A549 (cell line): ENCODE results near the gene PRR14L. TPM values are rescaled to one million over a fixed set of nuclear protein-coding genes. Genes with fewer than 3 reads are reported as not detected.

ENCODE experiments used
- ATAC-seq, 2 experiments: fragments of 200-7000 bp in 1 of 2; fragments of >200 bp in 1 of 2; cut with Nextera tagmentation in 1 of 2; cut with Tn5 transposase in 1 of 2; 3 replicates each; pipeline versions ENCODE4 v1.8.0 to v1.9.1; 2018 to 2020; ENCODE audit warnings: mild to moderate bottlenecking in 1 of 2, moderate library complexity in 1 of 2
- CTCF ChIA-PET: fragments of 300-600 bp; sonication (Branson Sonifier 250); formaldehyde crosslinking; extraction: SDS; loops from one replicate; lab custom pipeline; 2021; ENCODE audit warnings: antibody characterized with exemption, inconsistent platforms; lab: Yijun Ruan, JAX
- POLR2A ChIA-PET: fragments of 350-600 bp; formaldehyde crosslinking; extraction: SDS; loops from one replicate; lab custom pipeline; 2021; ENCODE audit warnings: antibody characterized with exemption, inconsistent platforms; lab: Yijun Ruan, JAX
- DNase-seq, 2 experiments: peaks; one replicate each; pipeline versions ENCODE4 v3.0.0 to v3.0.0-alpha.2; 2011 to 2016; ENCODE audit warnings: low read depth in 1 of 2, low spot score in 1 of 2
- FAIRE-seq: peaks from 2 replicates; lab custom pipeline; 2011; peaks lifted over from hg19 to GRCh38; lab: Jason Lieb, UNC
- H3K27ac ChIP-seq, 2 experiments: fragments of >200 bp; sonication (Bioruptor Twin); formaldehyde crosslinking; 3 replicates each; pipeline ENCODE4 v1.5.1; 2016 to 2017
- H3K4me1 ChIP-seq: fragments of >200 bp; sonication (Bioruptor Twin); formaldehyde crosslinking; 3 replicates; pipeline ENCODE4 v1.6.1; 2016
- H3K4me2 ChIP-seq: fragments of >200 bp; sonication (Bioruptor Twin); formaldehyde crosslinking; 3 replicates; pipeline ENCODE4 v1.6.1; 2016
- H3K4me3 ChIP-seq: fragments of >200 bp; sonication (Bioruptor Twin); formaldehyde crosslinking; 3 replicates; pipeline ENCODE4 v1.5.1; 2016
- H3K9me3 ChIP-seq: fragments of >200 bp; sonication (Bioruptor Twin); formaldehyde crosslinking; 3 replicates; pipeline ENCODE4 v1.6.1; 2016
- ATOH8 ChIP-seq: fragments of 250-450 bp; sonication (Bioruptor Pico); IDR thresholded peaks from 2 replicates; pipeline ENCODE4 v1.5.0; 2020; ENCODE audit warnings: low read depth, mild to moderate bottlenecking, moderate library complexity
- BHLHE40 ChIP-seq: IDR thresholded peaks from 2 replicates; pipeline ENCODE4 v1.6.1; 2012; ENCODE audit warnings: low read depth, low read length, inconsistent platforms
- CBX2 ChIP-seq: fragments of 200-600 bp; sonication (generic); IDR thresholded peaks from 2 replicates; pipeline ENCODE4 v1.6.1; 2016; ENCODE audit warnings: low read depth, mild to moderate bottlenecking, borderline replicate concordance
- CHD4 ChIP-seq: fragments of 200-600 bp; sonication (generic); IDR thresholded peaks from 2 replicates; pipeline ENCODE4 v1.6.1; 2016; ENCODE audit warnings: antibody characterized with exemption, mild to moderate bottlenecking, borderline replicate concordance
- ELK1 ChIP-seq: fragments of 150-350 bp; IDR thresholded peaks from 2 replicates; pipeline ENCODE4 v1.6.1; 2014; ENCODE audit warnings: low read depth, mild to moderate bottlenecking, low read length
- EP300 ChIP-seq, 2 experiments: fragments of >200 bp; sonication (Bioruptor Twin); formaldehyde crosslinking; IDR thresholded peaks; 2 replicates in 1 of 2; 3 replicates in 1 of 2; pipeline ENCODE4 v1.6.1; 2016 to 2017
- FOXS1 ChIP-seq: fragments of 250-450 bp; sonication (Bioruptor Pico); IDR thresholded peaks from 2 replicates; pipeline ENCODE4 v1.5.0; 2020; ENCODE audit warnings: mild to moderate bottlenecking, moderate library complexity
- HES2 ChIP-seq: fragments of >200 bp; sonication (Bioruptor Twin); formaldehyde crosslinking; IDR thresholded peaks from 2 replicates; pipeline ENCODE4 v1.6.1; 2016
- JUN ChIP-seq, 2 experiments: fragments of >200 bp; sonication (Bioruptor Twin); formaldehyde crosslinking; IDR thresholded peaks; 2 replicates in 1 of 2; 3 replicates in 1 of 2; pipeline ENCODE4 v1.6.1; 2016 to 2017
- JUNB ChIP-seq: fragments of >200 bp; sonication (Bioruptor Twin); formaldehyde crosslinking; IDR thresholded peaks from 2 replicates; pipeline ENCODE4 v1.6.1; 2016
- NPAS2 ChIP-seq: fragments of 250-450 bp; sonication (Bioruptor Pico); IDR thresholded peaks from 2 replicates; pipeline ENCODE4 v1.8.0; 2022; ENCODE audit warnings: mild to moderate bottlenecking, moderate library complexity, borderline replicate concordance
- PHF8 ChIP-seq: fragments of 200-600 bp; sonication (generic); IDR thresholded peaks from 2 replicates; pipeline ENCODE4 v1.6.1; 2016; ENCODE audit warnings: low read depth, mild to moderate bottlenecking, antibody characterized with exemption, moderate library complexity, borderline replicate concordance
- POLR2AphosphoS2 ChIP-seq: conservative IDR thresholded peaks from 2 replicates; pipeline ENCODE4 v1.6.1; 2012; ENCODE audit warnings: low read length, improper control_type of control experiment, inconsistent platforms
- RARB ChIP-seq: fragments of 250-450 bp; sonication (Bioruptor Pico); IDR thresholded peaks from 2 replicates; pipeline ENCODE4 v1.8.0; 2021; ENCODE audit warnings: mild to moderate bottlenecking, moderate library complexity
- RFX5 ChIP-seq: fragments of 450-650 bp; IDR thresholded peaks from 2 replicates; pipeline ENCODE4 v1.7.1; 2014; ENCODE audit warnings: antibody characterized with exemption, mild to moderate bottlenecking, moderate library complexity
- SMC3 ChIP-seq: fragments of >200 bp; sonication (Bioruptor Twin); formaldehyde crosslinking; IDR thresholded peaks from 3 replicates; pipeline ENCODE4 v1.6.1; 2018; ENCODE audit warnings: inconsistent platforms
- ZFP36 ChIP-seq: fragments of 450-650 bp; IDR thresholded peaks from 2 replicates; pipeline ENCODE4 v1.6.1; 2014; ENCODE audit warnings: borderline replicate concordance; ENCODE audit not compliant: partially characterized antibody
- ZNF302 ChIP-seq: fragments of 250-450 bp; sonication (Bioruptor Pico); IDR thresholded peaks from 2 replicates; pipeline ENCODE4 v1.9.0; 2021; ENCODE audit warnings: inconsistent platforms, mild to moderate bottlenecking, moderate library complexity
- WGBS: methylation state at CpG from one replicate; pipeline ENCODE4 v1.1.6; 2017; ENCODE audit errors: missing lambda C conversion rate; 5-methylcytosine and 5-hydroxymethylcytosine counted together
- polyA plus RNA-seq, 4 experiments: library from polyadenylated mRNA; depleted of rRNA in 3 of 4; stranded (reverse); fragments of >200 nt; fragmentation: RNase III in 1 of 4; extraction: RNeasy Plus Mini Kit Qiagen cat#74134 plus additional on column Dnase treatment in 1 of 4; gene quantifications; 2 replicates in 3 of 4; 3 replicates in 1 of 4; pipeline ENCODE4 v1.2.3, GENCODE V29; 2011 to 2017
- TF ChIP-seq, protein P1 (sequence below): fragments of 200-600 bp; sonication (generic); IDR thresholded peaks from 2 replicates; pipeline ENCODE4 v1.6.1; 2016; ENCODE audit warnings: antibody characterized with exemption, mild to moderate bottlenecking, moderate library complexity

Gene PRR14L
- polyA plus RNA-seq, 2 of the 4 experiments (the other 2 are of a cell fraction) = 5.6 to 15.7 TPM

DNA sequence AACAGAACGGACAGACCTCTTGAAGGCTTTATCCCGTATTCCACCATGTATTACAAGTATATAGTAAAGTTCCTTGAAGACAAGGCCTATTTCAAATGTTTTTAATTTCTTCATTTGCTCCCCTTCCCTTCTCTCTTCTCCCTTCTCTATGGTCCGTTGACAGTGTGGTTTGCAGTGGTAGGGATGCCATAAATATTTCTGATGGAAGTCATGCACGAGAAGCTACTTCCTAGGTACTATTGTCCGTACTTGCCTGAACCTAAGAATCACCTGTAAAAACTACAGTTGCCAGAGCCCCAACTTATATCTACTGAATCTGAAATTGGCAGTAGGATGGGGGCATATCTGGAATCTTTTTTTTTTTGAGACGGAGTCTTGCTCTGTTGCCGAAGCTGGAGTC, 90.7 kb downstream of the PRR14L start (continued):
- no peak for TF ChIP-seq RFX5

DNA sequence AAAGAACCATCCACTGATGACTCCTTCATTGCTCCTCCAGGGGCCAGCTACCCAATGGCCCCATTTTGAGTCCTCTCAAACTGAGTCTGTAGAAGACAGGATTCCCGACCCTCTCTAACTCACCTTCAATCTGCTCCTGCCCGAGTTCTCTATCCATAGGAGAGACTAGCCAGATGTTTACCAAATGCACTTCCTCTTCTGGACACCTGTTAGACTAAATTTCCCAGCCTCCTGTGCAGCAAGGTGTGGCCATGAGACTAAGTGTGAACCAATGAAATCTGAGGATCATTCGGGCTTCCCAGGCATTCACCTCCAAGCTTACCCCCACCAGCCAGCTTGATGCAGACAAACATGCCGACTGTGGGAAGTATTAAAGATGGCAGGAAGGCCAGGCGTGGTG, 95.5 kb downstream of the PRR14L start:
- no peak overlapping the region for H3K4me2 ChIP-seq
- H3K4me3 ChIP-seq = no peak overlapping the region
- ChIA-PET CTCF (interaction anchor here (0.6 to 0.7 kb wide), 2 partner anchors 8 to 292 kb away, joined by 3 to 4 read pairs; no protein-coding TSS in a partner anchor), POLR2A (interaction anchor here (1.2 kb wide), 1 partner anchor 8 kb away, joined by 6 read pairs; the partner anchor contains the start of gene PISD)
- H3K9me3 ChIP-seq = no peaks in the 10 kb centered on the region
- no peak overlapping the region for H3K27ac ChIP-seq
- WGBS = 96% methylated on average over 3 of the region's 5 CpGs
- ATAC-seq (no peak), DNase-seq (no peak), FAIRE-seq (no peak)
- no peak for TF ChIP-seq CHD4
- TF ChIP-seq, protein P1, sequence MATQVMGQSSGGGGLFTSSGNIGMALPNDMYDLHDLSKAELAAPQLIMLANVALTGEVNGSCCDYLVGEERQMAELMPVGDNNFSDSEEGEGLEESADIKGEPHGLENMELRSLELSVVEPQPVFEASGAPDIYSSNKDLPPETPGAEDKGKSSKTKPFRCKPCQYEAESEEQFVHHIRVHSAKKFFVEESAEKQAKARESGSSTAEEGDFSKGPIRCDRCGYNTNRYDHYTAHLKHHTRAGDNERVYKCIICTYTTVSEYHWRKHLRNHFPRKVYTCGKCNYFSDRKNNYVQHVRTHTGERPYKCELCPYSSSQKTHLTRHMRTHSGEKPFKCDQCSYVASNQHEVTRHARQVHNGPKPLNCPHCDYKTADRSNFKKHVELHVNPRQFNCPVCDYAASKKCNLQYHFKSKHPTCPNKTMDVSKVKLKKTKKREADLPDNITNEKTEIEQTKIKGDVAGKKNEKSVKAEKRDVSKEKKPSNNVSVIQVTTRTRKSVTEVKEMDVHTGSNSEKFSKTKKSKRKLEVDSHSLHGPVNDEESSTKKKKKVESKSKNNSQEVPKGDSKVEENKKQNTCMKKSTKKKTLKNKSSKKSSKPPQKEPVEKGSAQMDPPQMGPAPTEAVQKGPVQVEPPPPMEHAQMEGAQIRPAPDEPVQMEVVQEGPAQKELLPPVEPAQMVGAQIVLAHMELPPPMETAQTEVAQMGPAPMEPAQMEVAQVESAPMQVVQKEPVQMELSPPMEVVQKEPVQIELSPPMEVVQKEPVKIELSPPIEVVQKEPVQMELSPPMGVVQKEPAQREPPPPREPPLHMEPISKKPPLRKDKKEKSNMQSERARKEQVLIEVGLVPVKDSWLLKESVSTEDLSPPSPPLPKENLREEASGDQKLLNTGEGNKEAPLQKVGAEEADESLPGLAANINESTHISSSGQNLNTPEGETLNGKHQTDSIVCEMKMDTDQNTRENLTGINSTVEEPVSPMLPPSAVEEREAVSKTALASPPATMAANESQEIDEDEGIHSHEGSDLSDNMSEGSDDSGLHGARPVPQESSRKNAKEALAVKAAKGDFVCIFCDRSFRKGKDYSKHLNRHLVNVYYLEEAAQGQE = no peak
- no peak for TF ChIP-seq ELK1
- no peak for TF ChIP-seq FOXS1 (CRISPR knock-in tag)
- peaks cover 30% of the 10 kb centered on the region for H3K4me1 ChIP-seq

DNA sequence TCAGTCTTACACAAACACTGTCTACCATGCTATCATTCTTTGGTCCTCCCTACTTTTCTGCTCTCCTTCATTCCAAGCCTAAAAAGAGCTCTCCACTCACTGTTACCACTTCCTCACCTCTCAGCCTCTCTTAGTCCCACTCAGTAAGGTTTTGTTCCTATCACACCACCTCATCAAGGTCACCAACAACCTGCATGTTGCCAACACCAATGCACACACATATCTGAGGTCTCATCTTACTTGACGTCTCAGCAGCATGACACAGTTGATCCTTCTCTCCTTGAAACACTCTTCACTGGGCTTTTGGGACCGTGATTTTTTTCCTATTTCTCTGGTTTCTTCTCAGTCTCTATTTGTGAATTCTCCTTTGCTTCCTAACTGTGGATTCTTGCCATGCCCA, 96.0 kb downstream of the PRR14L start:
- Histone ChIP-seq H3K9me3 (no peaks in the 10 kb centered on the region), H3K4me3 (no peak overlapping the region), H3K27ac (peak overlapping the region in 1 of 2 experiments; percentile 60; a peak in 2 of 6 replicates)
- TF ChIP-seq RARB (no peak), ZFP36 (no peak), PHF8 (no peak), HES2 (no peak), POLR2AphosphoS2 (no peak), JUNB (no peak), JUN (IDR thresholded peaks at IDR 0.05) (no peak), SMC3 (no peak), CBX2 (no peak), ATOH8 (no peak), ZNF302 (CRISPR knock-in tag) (no peak), NPAS2 (no peak), EP300 (IDR thresholded peaks at IDR 0.05) (no peak), BHLHE40 (no peak)
- TF ChIP-seq, protein P1 = no peak
- TF ChIP-seq, all 56 proteins: peak for 0
- ATAC-seq = no peak
- ChIA-PET POLR2A (interaction anchor here (1.2 kb wide), 1 partner anchor 8 kb away, joined by 6 read pairs; the partner anchor contains the start of gene PISD), CTCF (interaction anchor here (0.9 to 1.0 kb wide), 2 partner anchors 8 to 316 kb away, joined by 3 read pairs; partner anchors contain the start of gene PISD)
- WGBS = 95% methylated on average over 2 of the region's 2 CpGs
- Histone ChIP-seq H3K4me2 (peak overlapping the region; percentile 36; the same call in 1 of the 3 replicates), H3K4me1 (peaks cover 30% of the 10 kb centered on the region)
- no peak for FAIRE-seq
- no peak for DNase-seq
